ENCODE measurements around the gene EZR. TPM values are rescaled to one million over a fixed set of nuclear protein-coding genes. Genes with fewer than 3 reads are reported as not detected.

The EZR gene
- total RNA-seq, 2 donors from 2014 or later, result 368 to 492 TPM

DNA sequence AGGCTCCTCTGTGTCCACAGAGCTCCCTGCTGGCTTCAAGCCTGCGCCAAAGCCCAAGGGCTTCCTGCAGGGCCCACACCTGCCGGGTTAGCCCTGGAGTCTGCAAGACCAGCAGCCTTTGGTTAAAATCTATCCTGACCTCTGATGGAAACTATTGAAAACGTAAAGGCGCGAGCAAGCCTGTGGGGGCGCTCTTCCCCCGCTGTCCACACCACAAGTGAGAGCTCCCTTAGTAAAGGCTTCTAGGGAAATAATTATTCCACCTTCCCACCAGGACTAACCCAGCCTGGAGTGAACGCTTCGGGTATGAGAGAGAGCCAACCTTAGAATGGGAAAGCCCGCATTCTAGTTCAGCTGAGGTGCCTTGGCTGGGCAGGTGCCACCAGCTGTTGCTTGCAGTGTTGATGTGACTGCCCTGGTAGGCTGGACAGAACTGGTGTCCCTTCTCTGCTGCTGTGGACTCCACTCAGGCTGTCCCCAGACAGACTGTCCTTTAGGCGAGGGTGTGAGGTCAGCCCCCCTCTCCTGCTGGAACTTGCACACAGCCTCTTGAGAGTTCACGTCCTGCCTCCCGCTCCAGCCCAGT is 100.6 kb downstream of the EZR start:
- intact Hi-C loops (cut with DNase I, micrococcal nuclease), result no loop called here
- ATAC-seq, result peak; percentile 57
- no peak for DNase-seq

DNA sequence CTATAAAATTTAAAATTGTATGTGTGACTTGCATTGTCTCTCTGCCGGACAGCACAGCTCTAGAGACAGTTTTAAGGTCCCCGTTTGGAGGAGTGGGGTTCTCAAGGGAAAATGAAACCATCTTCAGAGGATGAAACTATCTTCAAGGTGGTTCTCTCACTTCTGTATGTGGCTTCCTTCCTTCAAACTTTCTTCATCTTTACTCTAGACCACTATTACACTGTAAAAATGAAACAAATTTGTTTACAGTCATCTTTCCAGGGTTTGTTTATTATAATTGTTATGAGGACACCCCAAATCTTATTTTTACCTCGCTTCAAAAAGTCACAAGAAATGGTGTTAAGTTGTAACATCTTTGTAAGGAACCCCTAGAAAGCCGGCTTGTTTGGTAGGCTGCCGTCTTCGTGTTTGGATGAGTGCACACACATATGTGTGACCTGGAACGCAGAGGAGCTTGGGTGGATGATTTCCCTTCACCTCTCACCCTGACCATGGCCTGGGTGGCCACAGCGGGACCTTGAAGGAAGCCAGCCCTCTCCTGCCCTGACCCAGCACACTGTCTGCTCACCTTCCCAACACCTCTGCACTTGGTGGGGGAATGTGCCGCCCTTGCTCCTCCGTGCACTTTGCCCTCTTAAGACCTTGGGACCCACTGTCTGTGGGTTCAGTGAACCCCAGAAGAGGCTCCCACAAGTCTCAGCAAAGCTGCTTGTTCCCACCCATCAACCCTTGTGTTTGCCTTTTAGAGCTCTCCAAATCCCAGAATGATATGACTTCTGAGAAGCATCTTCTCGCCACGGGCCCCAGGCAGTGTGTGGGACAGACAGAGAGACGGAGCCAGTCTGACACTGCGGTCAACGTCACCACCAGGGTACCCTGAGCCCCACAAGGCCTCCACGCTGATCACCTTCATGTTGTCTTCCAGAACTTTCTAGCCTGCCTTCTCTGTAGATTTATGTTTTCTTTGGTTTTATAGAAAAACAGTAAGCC is 101.5 kb downstream of the EZR start:
- ATAC-seq, result no peak
- intact Hi-C loops (cut with DNase I, micrococcal nuclease), result no loop called here
- DNase-seq, result no peak

Small RNA genes within 50 kb of the gene (microRNA-seq; reads per million reads assigned to microRNA genes)
- gene MIR3918, result 0 to 0.53 reads per million in 2 donors

Other genes starting within 250 kb of the EZR start
- gene DYNLT1, start 174.6 kb downstream of the EZR start, total RNA-seq, result 100 to 1,000 TPM; 142 to 178 TPM
- 1 to 10 TPM; 2.6 to 2.7 TPM for gene SYTL3, start 169.3 kb downstream of the EZR start, total RNA-seq
- gene RSPH3, start 180.8 kb upstream of the EZR start, total RNA-seq, result 10 to 100 TPM; 17.6 to 20.0 TPM
- 1 to 10 TPM; 2.2 to 2.8 TPM for gene TAGAP, start 225.6 kb upstream of the EZR start, total RNA-seq